Coronary artery (tissue), 2 donors: ENCODE data around the gene SNRK.
A peak's percentile ranks its signal among the peaks of the same experiment; 100 is the strongest.

Experiments
- DNase-seq: peaks from one replicate; pipeline ENCODE4 v3.0.0-alpha.2; 2017; ENCODE audit warnings: low spot score
- H3K27ac ChIP-seq, 2 donors: fragments of 200-600 bp; sonication (generic); one replicate each; pipeline ENCODE4 v1.5.1; 2016 to 2019
- H3K4me3 ChIP-seq: fragments of 200-600 bp; sonication (generic); 2 replicates; pipeline ENCODE4 v1.5.1; 2016; ENCODE audit warnings: mild to moderate bottlenecking, moderate library complexity
- TF ChIP-seq, protein P1 (sequence below): fragments of 200-600 bp; sonication (generic); IDR thresholded peaks from one replicate; pipeline ENCODE4 v1.5.1; 2019; ENCODE audit warnings: antibody characterized with exemption

SNRK gene

DNA sequence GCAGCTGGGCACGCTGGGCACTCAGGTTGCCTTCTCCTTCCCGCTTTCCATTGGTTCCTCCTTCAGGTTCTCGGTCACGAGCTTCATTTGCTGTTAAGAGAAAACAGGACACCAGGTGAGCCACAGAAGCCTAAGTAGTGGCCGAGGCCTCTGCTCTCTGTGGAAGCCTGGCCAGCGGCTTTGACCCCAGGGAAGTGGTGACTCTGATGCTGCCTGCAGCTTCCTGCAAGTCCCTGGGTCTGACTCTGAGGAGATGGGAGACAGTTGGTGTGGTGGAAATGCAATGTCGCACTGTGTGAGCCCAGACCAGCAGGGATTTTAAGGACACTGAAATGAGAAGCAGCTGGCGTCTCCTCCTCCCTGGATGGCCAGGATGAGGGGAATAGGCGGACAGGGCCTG lies 80.5 kb downstream of the SNRK start:
- no peak for DNase-seq
- Histone ChIP-seq H3K27ac (peak overlapping the region in 1 of 2 donors; percentile 37), H3K4me3 (no peak overlapping the region)
- TF ChIP-seq, protein P1, sequence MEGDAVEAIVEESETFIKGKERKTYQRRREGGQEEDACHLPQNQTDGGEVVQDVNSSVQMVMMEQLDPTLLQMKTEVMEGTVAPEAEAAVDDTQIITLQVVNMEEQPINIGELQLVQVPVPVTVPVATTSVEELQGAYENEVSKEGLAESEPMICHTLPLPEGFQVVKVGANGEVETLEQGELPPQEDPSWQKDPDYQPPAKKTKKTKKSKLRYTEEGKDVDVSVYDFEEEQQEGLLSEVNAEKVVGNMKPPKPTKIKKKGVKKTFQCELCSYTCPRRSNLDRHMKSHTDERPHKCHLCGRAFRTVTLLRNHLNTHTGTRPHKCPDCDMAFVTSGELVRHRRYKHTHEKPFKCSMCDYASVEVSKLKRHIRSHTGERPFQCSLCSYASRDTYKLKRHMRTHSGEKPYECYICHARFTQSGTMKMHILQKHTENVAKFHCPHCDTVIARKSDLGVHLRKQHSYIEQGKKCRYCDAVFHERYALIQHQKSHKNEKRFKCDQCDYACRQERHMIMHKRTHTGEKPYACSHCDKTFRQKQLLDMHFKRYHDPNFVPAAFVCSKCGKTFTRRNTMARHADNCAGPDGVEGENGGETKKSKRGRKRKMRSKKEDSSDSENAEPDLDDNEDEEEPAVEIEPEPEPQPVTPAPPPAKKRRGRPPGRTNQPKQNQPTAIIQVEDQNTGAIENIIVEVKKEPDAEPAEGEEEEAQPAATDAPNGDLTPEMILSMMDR: no peak

GRCh38 chr3:43369404-43370292 lies 83.3 kb downstream of the SNRK start:
- Histone ChIP-seq H3K4me3 (no peak overlapping the region), H3K27ac (no peak overlapping the region)
- DNase-seq: no peak
- TF ChIP-seq, protein P1: no peak

DNA sequence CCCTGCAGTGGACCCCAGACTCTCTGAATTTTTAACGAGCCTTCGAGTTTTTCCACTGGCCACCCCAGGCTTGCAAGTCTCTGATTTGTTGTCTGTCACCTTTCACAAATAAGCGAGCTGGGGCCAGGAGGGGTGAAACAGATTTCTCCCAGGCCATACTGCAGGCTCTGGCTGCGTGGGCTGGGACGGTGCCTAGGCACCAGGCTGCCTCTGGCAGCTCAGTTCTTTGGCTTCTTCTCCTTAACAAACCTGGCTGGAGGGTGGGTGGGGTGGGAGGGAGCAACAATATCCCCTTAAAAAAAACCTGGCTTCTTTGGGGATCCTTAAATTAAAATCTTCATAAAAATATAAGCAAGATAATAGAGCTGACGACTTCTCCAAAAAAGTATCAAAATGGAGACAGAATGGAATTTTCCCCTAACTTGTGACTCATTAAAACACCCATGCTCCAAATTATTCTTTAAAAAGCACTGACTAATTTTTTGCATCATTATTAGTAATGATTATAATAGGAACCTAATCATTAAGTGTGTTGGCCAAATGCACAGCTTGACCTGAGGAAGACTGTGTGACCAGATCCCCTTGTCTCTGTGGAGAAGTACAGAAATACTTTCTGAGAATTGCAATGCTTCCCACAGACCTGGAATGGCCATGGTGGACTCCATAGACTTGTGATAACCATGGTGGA lies 84.1 kb downstream of the SNRK start:
- TF ChIP-seq, protein P1: no peak
- no peak overlapping the region for H3K4me3 ChIP-seq
- no peak for DNase-seq
- no peak overlapping the region for H3K27ac ChIP-seq

DNA sequence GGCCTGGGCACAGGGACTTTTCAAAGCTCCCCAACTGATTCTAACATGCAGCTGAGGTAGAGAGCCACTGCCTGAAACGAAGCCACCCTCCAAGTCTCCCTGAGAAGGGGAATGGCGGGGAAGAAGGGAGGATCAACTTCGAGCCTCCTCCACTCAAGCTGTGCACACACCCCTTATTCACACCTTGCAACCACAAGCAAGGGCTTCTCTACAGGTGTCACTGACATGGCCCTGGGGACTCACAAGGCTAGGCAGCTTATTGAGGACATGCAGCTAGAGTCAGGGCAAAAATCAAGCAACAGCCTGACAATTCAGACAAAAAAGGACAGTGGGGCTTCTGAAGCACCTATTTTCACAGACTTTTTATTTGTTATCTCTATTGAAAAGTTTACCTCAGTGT lies 85.2 kb downstream of the SNRK start:
- no peak for DNase-seq
- Histone ChIP-seq H3K27ac (no peak overlapping the region), H3K4me3 (no peak overlapping the region)
- TF ChIP-seq, protein P1: no peak

DNA sequence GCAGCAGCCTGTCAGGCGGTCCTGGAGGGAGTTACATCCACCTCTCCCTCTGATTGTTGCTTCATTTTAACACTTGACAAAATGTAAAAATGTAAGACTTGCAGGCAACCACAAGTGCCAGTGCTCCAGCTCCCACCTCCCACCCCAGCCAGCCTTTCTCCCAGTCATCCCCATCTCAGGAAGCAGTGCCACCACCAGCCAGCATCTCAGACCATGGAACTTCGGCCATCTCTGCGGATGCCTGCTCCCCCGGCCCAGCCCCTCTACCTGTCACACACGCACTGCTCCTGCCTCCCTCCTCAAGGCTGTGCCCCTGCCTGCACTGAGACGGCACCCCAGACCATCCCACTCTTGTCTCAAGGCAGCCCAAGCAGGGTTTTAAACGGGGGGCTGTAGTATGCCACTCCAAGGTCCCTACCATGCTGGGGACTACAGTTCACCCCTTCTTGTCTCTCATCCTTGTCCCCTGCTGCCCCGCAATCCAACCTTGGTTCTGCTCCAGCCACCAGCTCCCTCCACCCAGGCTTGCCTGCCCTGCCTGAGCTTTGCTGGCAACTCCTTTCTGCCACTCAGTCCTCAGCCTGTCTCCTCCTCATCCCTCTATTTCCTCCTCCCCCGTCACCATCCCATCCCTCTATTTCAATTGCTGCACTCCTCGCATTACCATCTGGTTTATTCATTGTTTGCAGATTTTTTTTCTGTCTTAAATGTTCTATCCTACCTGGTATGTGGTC lies 85.8 kb downstream of the SNRK start:
- TF ChIP-seq, protein P1: no peak
- no peak overlapping the region for H3K27ac ChIP-seq
- H3K4me3 ChIP-seq: no peak overlapping the region

GRCh38 chr3:43372809-43373559 lies 86.6 kb downstream of the SNRK start:
- TF ChIP-seq, protein P1: no peak
- DNase-seq: no peak
- Histone ChIP-seq H3K27ac (no peak overlapping the region), H3K4me3 (no peak overlapping the region)

More for the DNA sequence above, 85.8 kb downstream of the SNRK start:
- no peak for DNase-seq
